ENCODE measurements around the gene ZNF2. TPM values are rescaled to one million over a fixed set of nuclear protein-coding genes. Genes with fewer than 3 reads are reported as not detected.
A peak's percentile ranks its signal among the peaks of the same experiment; 100 is the strongest.

The ZNF2 gene
- total RNA-seq, 3 donors from 2014 or later (not counting 1 experiment from before 2014, with no cell fraction given), result 0.96 to 2.7 (median 2.4) TPM

- Mint-ChIP-seq H3K27ac (peak overlapping the region; percentile 95 to 98), H3K36me3 (no peaks in the 10 kb centered on the region), H3K4me1 (peaks cover 20 to 28% of the 10 kb centered on the region in 2 donors), H3K27me3 (ENCODE audit: low read depth in 2 of 2) (no peaks in the 10 kb centered on the region), H3K9me3 (no peaks in the 10 kb centered on the region), H3K4me3 (peak overlapping the region; percentile 100)
- ATAC-seq, result peak; percentile 4 to 11 (median 9)
- no peak for DNase-seq
- Histone ChIP-seq H3K4me3 (ENCODE audit: low read length) (peak overlapping the region; percentile 97), H3K4me1 (ENCODE audit: control insufficient read depth, insufficient read depth, low read length) (peaks cover 15% of the 10 kb centered on the region), H3K27me3 (ENCODE audit: control insufficient read depth, insufficient read depth, low read length) (no peaks in the 10 kb centered on the region), H3K9me3 (ENCODE audit: control insufficient read depth, insufficient read depth, low read length) (no peaks in the 10 kb centered on the region), H3K36me3 (ENCODE audit: control insufficient read depth, insufficient read depth, low read length) (no peaks in the 10 kb centered on the region), H3K27ac (ENCODE audit: low read length) (peak overlapping the region; percentile 94)
- intact Hi-C loops (cut with micrococcal nuclease), result loop anchor here (1.0 kb wide), 2 partner anchors 42 to 237 kb away; partner anchors contain the start of genes FAHD2A and ZNF892
- under 1% methylated on average over 9 of the region's 9 CpGs for whole genome bisulfite sequencing (ENCODE audit: insufficient coverage)
- no peak for TF ChIP-seq CTCF (IDR thresholded peaks at IDR 0.05)
Observed at GRCh38 chr2:95165030-95165370, 609 bp upstream of the ZNF2 start.

GRCh38 chr2:95166065-95166763 lies 605 bp downstream of the ZNF2 start:
- peak overlapping the region; percentile 95 to 98 for H3K27ac Mint-ChIP-seq
- peak in 1 of 3 donors; percentile 1 for ATAC-seq
- Histone ChIP-seq H3K27me3 (ENCODE audit: control insufficient read depth, insufficient read depth, low read length) (no peaks in the 10 kb centered on the region), H3K4me3 (ENCODE audit: low read length) (peak overlapping the region; percentile 97), H3K4me1 (ENCODE audit: control insufficient read depth, insufficient read depth, low read length) (peaks cover 12% of the 10 kb centered on the region), H3K36me3 (ENCODE audit: control insufficient read depth, insufficient read depth, low read length) (no peaks in the 10 kb centered on the region), H3K27ac (ENCODE audit: low read length) (peak overlapping the region; percentile 94), H3K9me3 (ENCODE audit: control insufficient read depth, insufficient read depth, low read length) (no peaks in the 10 kb centered on the region)
- intact Hi-C loops (cut with micrococcal nuclease), result no loop called here
- H3K36me3 Mint-ChIP-seq, result no peaks in the 10 kb centered on the region
- no peaks in the 10 kb centered on the region for H3K27me3 Mint-ChIP-seq (ENCODE audit: low read depth in 2 of 2)
- peak overlapping the region; percentile 100 for H3K4me3 Mint-ChIP-seq
- DNase-seq, result no peak
- 14% methylated on average over 13 of the region's 16 CpGs for WGBS (ENCODE audit: insufficient coverage)
- no peaks in the 10 kb centered on the region for H3K9me3 Mint-ChIP-seq
- H3K4me1 Mint-ChIP-seq, result peaks cover 19 to 29% of the 10 kb centered on the region in 2 donors
- TF ChIP-seq CTCF (IDR thresholded peaks at IDR 0.05), result no peak

GRCh38 chr2:95171902-95172301 lies 6.3 kb downstream of the ZNF2 start:
- Histone ChIP-seq H3K27ac (ENCODE audit: low read length) (no peak overlapping the region), H3K9me3 (ENCODE audit: control insufficient read depth, insufficient read depth, low read length) (no peaks in the 10 kb centered on the region), H3K36me3 (ENCODE audit: control insufficient read depth, insufficient read depth, low read length) (no peaks in the 10 kb centered on the region), H3K4me1 (ENCODE audit: control insufficient read depth, insufficient read depth, low read length) (no peaks in the 10 kb centered on the region), H3K4me3 (ENCODE audit: low read length) (no peak overlapping the region), H3K27me3 (ENCODE audit: control insufficient read depth, insufficient read depth, low read length) (no peaks in the 10 kb centered on the region)
- no peak overlapping the region for H3K4me3 Mint-ChIP-seq
- ATAC-seq, result no peak
- DNase-seq, result no peak
- WGBS (ENCODE audit: insufficient coverage), result 86% methylated on average over 7 of the region's 7 CpGs
- no peak for TF ChIP-seq CTCF (IDR thresholded peaks at IDR 0.05)
- H3K27me3 Mint-ChIP-seq (ENCODE audit: low read depth in 2 of 2), result no peaks in the 10 kb centered on the region
- intact Hi-C loops (cut with micrococcal nuclease), result no loop called here
- H3K4me1 Mint-ChIP-seq, result peaks cover 0 to 37% of the 10 kb centered on the region in 2 donors
- no peaks in the 10 kb centered on the region for H3K36me3 Mint-ChIP-seq
- H3K9me3 Mint-ChIP-seq, result no peaks in the 10 kb centered on the region
- H3K27ac Mint-ChIP-seq, result no peak overlapping the region

Data from natural killer cell (primary cell).